ENCODE measurements around the gene MYT1. TPM values are rescaled to one million over a fixed set of nuclear protein-coding genes. Genes with fewer than 3 reads are reported as not detected.

The MYT1 gene
- total RNA-seq, 1 donor from 2014 or later, result not detected

- H3K36me3 ChIP-seq (ENCODE audit: control insufficient read depth, insufficient read depth, low read length), result no peaks in the 10 kb centered on the region
- no peaks in the 10 kb centered on the region for H3K27me3 ChIP-seq (ENCODE audit: control insufficient read depth, insufficient read depth, low read length)
- no peak overlapping the region for H3K4me3 ChIP-seq (ENCODE audit: low read depth, low read length)
- no peak for TF ChIP-seq CTCF (IDR thresholded peaks at IDR 0.05; ENCODE audit: insufficient read depth, low read length, severe bottlenecking)
- FAIRE-seq (no peak), DNase-seq (ENCODE audit: low read depth) (no peak)
Observed at GRCh38 chr20:64144144-64144912, 19.9 kb upstream of the MYT1 start.

GRCh38 chr20:64145458-64146300 is 18.6 kb upstream of the MYT1 start:
- TF ChIP-seq CTCF (IDR thresholded peaks at IDR 0.05; ENCODE audit: insufficient read depth, low read length, severe bottlenecking), result no peak
- H3K36me3 ChIP-seq (ENCODE audit: control insufficient read depth, insufficient read depth, low read length), result no peaks in the 10 kb centered on the region
- no peaks in the 10 kb centered on the region for H3K27me3 ChIP-seq (ENCODE audit: control insufficient read depth, insufficient read depth, low read length)
- FAIRE-seq (no peak), DNase-seq (ENCODE audit: low read depth) (no peak)
- no peak overlapping the region for H3K4me3 ChIP-seq (ENCODE audit: low read depth, low read length)

- DNase-seq (ENCODE audit: low read depth), result no peak
- no peak overlapping the region for H3K4me3 ChIP-seq (ENCODE audit: low read depth, low read length)
- FAIRE-seq, result no peak
- no peak for TF ChIP-seq CTCF (IDR thresholded peaks at IDR 0.05; ENCODE audit: insufficient read depth, low read length, severe bottlenecking)
- H3K27me3 ChIP-seq (ENCODE audit: control insufficient read depth, insufficient read depth, low read length), result no peaks in the 10 kb centered on the region
- H3K36me3 ChIP-seq (ENCODE audit: control insufficient read depth, insufficient read depth, low read length), result no peaks in the 10 kb centered on the region
Observed at GRCh38 chr20:64146301-64146935, 17.8 kb upstream of the MYT1 start.

GRCh38 chr20:64146936-64147477 is 17.2 kb upstream of the MYT1 start:
- TF ChIP-seq CTCF (IDR thresholded peaks at IDR 0.05; ENCODE audit: insufficient read depth, low read length, severe bottlenecking), result no peak
- Histone ChIP-seq H3K36me3 (ENCODE audit: control insufficient read depth, insufficient read depth, low read length) (no peaks in the 10 kb centered on the region), H3K4me3 (ENCODE audit: low read depth, low read length) (no peak overlapping the region), H3K27me3 (ENCODE audit: control insufficient read depth, insufficient read depth, low read length) (no peaks in the 10 kb centered on the region)
- DNase-seq (ENCODE audit: low read depth) (no peak), FAIRE-seq (no peak)

GRCh38 chr20:64148581-64148980 is 15.7 kb upstream of the MYT1 start:
- Histone ChIP-seq H3K4me3 (ENCODE audit: low read depth, low read length) (no peak overlapping the region), H3K27me3 (ENCODE audit: control insufficient read depth, insufficient read depth, low read length) (no peaks in the 10 kb centered on the region), H3K36me3 (ENCODE audit: control insufficient read depth, insufficient read depth, low read length) (no peaks in the 10 kb centered on the region)
- no peak for FAIRE-seq
- no peak for DNase-seq (ENCODE audit: low read depth)
- no peak for TF ChIP-seq CTCF (IDR thresholded peaks at IDR 0.05; ENCODE audit: insufficient read depth, low read length, severe bottlenecking)
